PFSK-1 (cell line): Measurements from ENCODE around the gene RASL10B.

ENCODE experiments used
- FOXP2 ChIP-seq: optimal IDR thresholded peaks from 2 replicates; pipeline ENCODE3; 2011; ENCODE audit warnings: borderline replicate concordance, control low read depth, inconsistent platforms; ENCODE audit not compliant: insufficient read depth; ENCODE audit errors: extremely low read length, extremely low read depth
- POLR2AphosphoS5 ChIP-seq: IDR thresholded peaks from 2 replicates; pipeline ENCODE4 v1.6.1; 2012; ENCODE audit warnings: low read depth, mild to moderate bottlenecking, control low read depth, low read length, moderate library complexity
- SIN3A ChIP-seq: IDR thresholded peaks from 2 replicates; pipeline ENCODE4 v1.6.1; 2012; ENCODE audit warnings: mild to moderate bottlenecking, low read length, moderate library complexity, borderline replicate concordance; ENCODE audit not compliant: insufficient read depth
- TAF1 ChIP-seq: IDR thresholded peaks from 2 replicates; pipeline ENCODE4 v1.6.1; 2012; ENCODE audit warnings: low read length, control low read depth, borderline replicate concordance; ENCODE audit not compliant: insufficient read depth
- TF ChIP-seq, protein P1 (sequence below), 2 experiments: IDR thresholded peaks; 2 replicates each; pipeline versions ENCODE4 v1.6.1 to v1.8.0; 2011 to 2012; ENCODE audit warnings: low read depth in 2 of 2, low read length in 2 of 2, control low read depth in 1 of 2, inconsistent platforms in 1 of 2, mild to moderate bottlenecking in 1 of 2, moderate library complexity in 1 of 2; ENCODE audit not compliant: insufficient read depth in 1 of 2

The RASL10B gene

DNA sequence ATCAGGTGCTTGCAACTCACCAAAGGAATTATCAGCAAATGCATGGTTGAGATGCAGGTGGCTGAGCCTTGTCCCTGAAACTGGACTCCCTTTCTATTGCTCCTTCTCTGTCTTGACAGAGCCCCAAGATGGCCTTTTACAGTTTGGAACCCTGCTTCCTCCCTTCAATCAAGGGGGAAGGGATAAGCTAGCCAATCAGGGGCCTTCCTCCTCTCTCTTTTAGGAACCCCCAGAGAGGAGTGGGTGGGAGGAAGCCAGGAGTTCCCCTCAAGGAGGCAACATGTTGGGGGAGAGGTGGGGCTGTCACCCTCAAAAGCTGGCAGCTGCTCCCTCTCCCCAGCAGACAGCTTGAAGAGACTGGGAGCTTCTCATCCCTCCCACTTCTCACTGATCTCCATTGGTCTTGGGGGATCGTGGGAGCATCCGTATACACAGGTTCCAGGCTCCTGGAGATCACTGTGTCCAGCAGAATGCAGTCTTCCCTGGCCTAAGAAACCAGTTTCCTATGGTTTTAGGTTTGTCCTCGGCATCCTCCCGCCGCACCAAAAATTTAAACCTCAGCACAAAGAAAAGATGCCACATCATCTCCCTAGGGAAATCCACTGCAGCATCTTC lies 7.2 kb downstream of the RASL10B start:
- TF ChIP-seq TAF1, result no peak

DNA sequence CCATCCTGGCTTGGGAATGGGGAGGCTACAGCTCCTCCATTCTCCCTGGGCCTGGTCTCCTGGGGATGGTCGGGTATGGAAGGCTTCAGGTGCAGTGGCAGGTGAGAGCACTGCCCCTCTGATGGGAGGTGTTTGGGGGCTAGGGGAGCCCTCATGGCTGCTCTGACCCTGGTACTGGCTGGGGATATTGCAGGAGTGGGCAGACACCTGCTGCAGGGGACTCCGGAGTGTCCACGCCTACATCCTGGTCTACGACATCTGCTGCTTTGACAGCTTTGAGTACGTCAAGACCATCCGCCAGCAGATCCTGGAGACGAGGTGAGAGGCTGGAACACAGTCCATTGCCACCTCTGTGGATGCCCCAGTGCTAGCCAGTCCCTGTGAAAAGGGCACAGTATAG lies 8.8 kb downstream of the RASL10B start:
- no peak for TF ChIP-seq POLR2AphosphoS5
- no peak for TF ChIP-seq FOXP2
- no peak for TF ChIP-seq SIN3A
- TF ChIP-seq, protein P1, sequence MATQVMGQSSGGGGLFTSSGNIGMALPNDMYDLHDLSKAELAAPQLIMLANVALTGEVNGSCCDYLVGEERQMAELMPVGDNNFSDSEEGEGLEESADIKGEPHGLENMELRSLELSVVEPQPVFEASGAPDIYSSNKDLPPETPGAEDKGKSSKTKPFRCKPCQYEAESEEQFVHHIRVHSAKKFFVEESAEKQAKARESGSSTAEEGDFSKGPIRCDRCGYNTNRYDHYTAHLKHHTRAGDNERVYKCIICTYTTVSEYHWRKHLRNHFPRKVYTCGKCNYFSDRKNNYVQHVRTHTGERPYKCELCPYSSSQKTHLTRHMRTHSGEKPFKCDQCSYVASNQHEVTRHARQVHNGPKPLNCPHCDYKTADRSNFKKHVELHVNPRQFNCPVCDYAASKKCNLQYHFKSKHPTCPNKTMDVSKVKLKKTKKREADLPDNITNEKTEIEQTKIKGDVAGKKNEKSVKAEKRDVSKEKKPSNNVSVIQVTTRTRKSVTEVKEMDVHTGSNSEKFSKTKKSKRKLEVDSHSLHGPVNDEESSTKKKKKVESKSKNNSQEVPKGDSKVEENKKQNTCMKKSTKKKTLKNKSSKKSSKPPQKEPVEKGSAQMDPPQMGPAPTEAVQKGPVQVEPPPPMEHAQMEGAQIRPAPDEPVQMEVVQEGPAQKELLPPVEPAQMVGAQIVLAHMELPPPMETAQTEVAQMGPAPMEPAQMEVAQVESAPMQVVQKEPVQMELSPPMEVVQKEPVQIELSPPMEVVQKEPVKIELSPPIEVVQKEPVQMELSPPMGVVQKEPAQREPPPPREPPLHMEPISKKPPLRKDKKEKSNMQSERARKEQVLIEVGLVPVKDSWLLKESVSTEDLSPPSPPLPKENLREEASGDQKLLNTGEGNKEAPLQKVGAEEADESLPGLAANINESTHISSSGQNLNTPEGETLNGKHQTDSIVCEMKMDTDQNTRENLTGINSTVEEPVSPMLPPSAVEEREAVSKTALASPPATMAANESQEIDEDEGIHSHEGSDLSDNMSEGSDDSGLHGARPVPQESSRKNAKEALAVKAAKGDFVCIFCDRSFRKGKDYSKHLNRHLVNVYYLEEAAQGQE (IDR thresholded peaks at IDR 0.05; ENCODE audit: insufficient read depth in 1 of 2, low read depth in 2 of 2, low read length in 2 of 2), result no peak
- TF ChIP-seq TAF1, result no peak

DNA sequence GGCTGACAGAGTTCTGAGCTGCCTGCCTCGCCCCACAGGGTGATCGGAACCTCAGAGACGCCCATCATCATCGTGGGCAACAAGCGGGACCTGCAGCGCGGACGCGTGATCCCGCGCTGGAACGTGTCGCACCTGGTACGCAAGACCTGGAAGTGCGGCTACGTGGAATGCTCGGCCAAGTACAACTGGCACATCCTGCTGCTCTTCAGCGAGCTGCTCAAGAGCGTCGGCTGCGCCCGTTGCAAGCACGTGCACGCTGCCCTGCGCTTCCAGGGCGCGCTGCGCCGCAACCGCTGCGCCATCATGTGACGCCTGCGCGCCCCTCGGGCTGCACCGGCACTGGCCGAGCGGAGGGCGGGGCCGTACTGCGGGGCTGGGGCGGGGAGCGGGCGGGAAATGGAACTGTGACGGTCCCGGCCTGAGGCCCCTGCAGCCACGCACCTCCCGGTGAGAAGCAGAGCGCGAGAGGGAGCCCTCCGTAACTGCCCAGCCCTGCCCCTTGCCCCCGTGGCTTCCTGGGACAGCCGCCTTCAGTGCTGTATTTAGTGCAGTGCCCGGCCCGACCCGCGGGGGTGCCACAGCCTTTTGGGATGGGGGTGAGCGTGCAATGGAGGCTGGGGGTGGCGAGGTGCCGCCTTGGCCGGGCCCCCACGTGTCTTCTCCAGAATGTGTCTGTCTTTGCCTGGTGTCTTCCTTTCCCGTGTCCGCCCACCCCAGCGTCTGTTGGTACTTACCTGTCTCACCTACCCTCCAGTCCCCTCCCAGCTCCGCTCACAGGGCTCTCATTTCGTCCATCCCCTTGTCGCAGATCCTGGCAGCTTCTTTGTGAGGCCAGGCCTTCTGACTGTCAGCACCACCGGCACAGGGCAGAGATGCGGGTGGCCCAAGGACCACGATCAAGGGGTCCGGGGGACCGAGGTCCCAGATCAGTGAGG lies 9.8 kb downstream of the RASL10B start:
- TF ChIP-seq POLR2AphosphoS5 (no peak), SIN3A (no peak), TAF1 (no peak), FOXP2 (no peak)
- TF ChIP-seq, protein P1 (IDR thresholded peaks at IDR 0.05; ENCODE audit: insufficient read depth in 1 of 2, low read depth in 2 of 2, low read length in 2 of 2), result no peak

DNA sequence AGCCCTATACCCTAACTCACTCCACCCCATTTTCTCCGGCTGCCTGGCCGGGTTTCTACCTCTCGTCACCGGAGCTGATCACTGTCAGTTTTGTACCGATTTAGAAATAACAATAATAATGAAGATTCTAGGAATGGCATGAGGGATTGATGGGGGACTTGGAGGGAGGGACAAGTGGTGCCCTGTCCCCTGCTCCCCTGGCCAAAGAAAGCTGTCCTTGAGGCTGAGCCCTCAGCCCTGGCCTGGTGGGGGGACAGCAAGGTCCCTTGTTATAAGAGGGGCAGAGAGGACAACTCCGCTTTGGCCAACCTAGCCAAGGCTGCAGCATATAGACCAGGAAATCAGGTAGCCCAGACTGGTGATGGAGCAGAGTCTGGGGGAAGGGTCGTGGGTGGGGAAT lies 11.1 kb downstream of the RASL10B start:
- TF ChIP-seq TAF1, result no peak
- TF ChIP-seq, protein P1 (IDR thresholded peaks at IDR 0.05; ENCODE audit: insufficient read depth in 1 of 2, low read depth in 2 of 2, low read length in 2 of 2), result no peak
- no peak for TF ChIP-seq FOXP2
- TF ChIP-seq SIN3A, result no peak
- no peak for TF ChIP-seq POLR2AphosphoS5

DNA sequence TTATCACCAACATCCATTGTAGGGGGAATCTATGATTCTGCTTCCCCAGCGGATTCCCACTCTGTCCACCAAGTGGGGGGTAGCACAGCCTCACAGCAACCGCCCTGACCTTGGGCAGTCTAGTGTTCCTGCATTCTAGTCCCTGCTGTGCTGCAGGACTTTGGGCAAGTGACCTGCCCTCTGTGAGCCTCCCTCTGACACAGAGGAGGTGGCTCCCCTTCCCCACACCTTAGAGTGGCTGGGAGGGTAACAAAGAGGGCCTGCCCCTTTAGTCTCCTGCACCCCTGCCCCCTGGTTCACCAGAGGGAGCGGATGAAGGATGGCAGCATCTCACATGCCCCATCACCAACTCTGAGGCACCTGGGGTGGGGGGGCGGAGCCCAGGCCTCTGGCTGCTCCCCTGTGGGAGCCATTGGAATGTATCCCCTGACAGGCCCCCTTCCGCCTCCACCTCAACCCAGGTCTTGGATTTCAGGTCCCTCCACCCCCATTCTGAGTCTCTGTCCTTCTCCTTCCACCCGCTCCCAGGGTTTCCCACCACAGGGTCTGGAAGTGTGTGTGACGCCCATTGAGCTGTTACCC lies 11.5 kb downstream of the RASL10B start:
- TF ChIP-seq FOXP2 (no peak), POLR2AphosphoS5 (no peak), TAF1 (no peak), SIN3A (no peak)
- TF ChIP-seq, protein P1 (IDR thresholded peaks at IDR 0.05; ENCODE audit: insufficient read depth in 1 of 2, low read depth in 2 of 2, low read length in 2 of 2), result no peak
